IMR-90 (cell line): Measurements from ENCODE around the gene ARHGAP24.

Experiments
- BHLHE40 ChIP-seq: fragments of 150-350 bp; IDR thresholded peaks from 2 replicates; pipeline ENCODE4 v1.6.1; 2016; ENCODE audit warnings: mild to moderate bottlenecking, low read depth, low read length
- CEBPB ChIP-seq: IDR thresholded peaks from 2 replicates; pipeline ENCODE4 v1.6.1; 2012; ENCODE audit warnings: low read depth, low read length, improper control_type of control experiment
- CTCF ChIP-seq: conservative IDR thresholded peaks from 2 replicates; pipeline ENCODE4 v1.5.1; 2012; ENCODE audit warnings: mild to moderate bottlenecking, low read depth, low read length, improper control_type of control experiment
- FOS ChIP-seq: fragments of 150-350 bp; IDR thresholded peaks from 2 replicates; pipeline ENCODE4 v1.6.1; 2016; ENCODE audit warnings: low read depth, low read length
- MAZ ChIP-seq: IDR thresholded peaks from 2 replicates; pipeline ENCODE4 v1.6.1; 2012; ENCODE audit warnings: low read depth, mild to moderate bottlenecking, low read length, improper control_type of control experiment, moderate library complexity, borderline replicate concordance
- MXI1 ChIP-seq: IDR thresholded peaks from 2 replicates; pipeline ENCODE4 v1.6.1; 2012; ENCODE audit warnings: low read depth, mild to moderate bottlenecking, low read length, moderate library complexity, borderline replicate concordance
- POLR2A ChIP-seq: IDR thresholded peaks from 2 replicates; pipeline ENCODE4 v1.6.1; 2012; ENCODE audit warnings: mild to moderate bottlenecking, low read depth, low read length
- RAD21 ChIP-seq: IDR thresholded peaks from 2 replicates; pipeline ENCODE4 v1.6.1; 2012; ENCODE audit warnings: low read length, improper control_type of control experiment
- RCOR1 ChIP-seq: IDR thresholded peaks from 2 replicates; pipeline ENCODE4 v1.6.1; 2012; ENCODE audit warnings: mild to moderate bottlenecking, low read length, improper control_type of control experiment; ENCODE audit not compliant: insufficient replicate concordance
- RFX5 ChIP-seq: IDR thresholded peaks from 2 replicates; pipeline ENCODE4 v1.8.0; 2012; ENCODE audit warnings: low read depth, mild to moderate bottlenecking, low read length, moderate library complexity

- TF ChIP-seq RAD21 (no peak), BHLHE40 (no peak), MAZ (no peak), CTCF (no peak), POLR2A (no peak), CEBPB (no peak), RFX5 (no peak), MXI1 (no peak), RCOR1 (no peak), FOS (no peak)
These were observed 569.6 kb downstream of the ARHGAP24 start for GRCh38 chr4:86044593-86044985.
